KMS-11 (cell line): ENCODE data around the gene OGG1.

Source experiments
- H2AFZ ChIP-seq: fragments of 200-600 bp; sonication (generic); 2 replicates; pipeline ENCODE4 v1.6.1; 2016; ENCODE audit warnings: antibody characterized with exemption, mixed run types, low read depth
- H3K27ac ChIP-seq: fragments of 200-600 bp; sonication (generic); 2 replicates; pipeline ENCODE4 v1.6.1; 2016; ENCODE audit warnings: mild to moderate bottlenecking, mixed run types
- H3K27me3 ChIP-seq: fragments of 200-600 bp; sonication (generic); 2 replicates; pipeline ENCODE4 v1.6.1; 2017; ENCODE audit warnings: mild to moderate bottlenecking, low read depth, mixed run types, moderate library complexity; ENCODE audit not compliant: insufficient read depth
- H3K36me3 ChIP-seq: fragments of 200-600 bp; sonication (generic); 2 replicates; pipeline ENCODE4 v1.6.1; 2017; ENCODE audit warnings: mild to moderate bottlenecking, mixed run types; ENCODE audit not compliant: insufficient read depth
- H3K4me1 ChIP-seq: fragments of 200-600 bp; sonication (generic); 2 replicates; pipeline ENCODE4 v1.6.1; 2016; ENCODE audit warnings: mild to moderate bottlenecking, low read depth, mixed run types; ENCODE audit not compliant: poor library complexity, severe bottlenecking
- H3K4me2 ChIP-seq: fragments of 200-600 bp; sonication (generic); 2 replicates; pipeline ENCODE4 v1.7.0; 2016; ENCODE audit warnings: mild to moderate bottlenecking, mixed run types
- H3K4me3 ChIP-seq: fragments of 200-600 bp; sonication (generic); IDR thresholded peaks from 2 replicates; pipeline ENCODE4 v1.6.1; 2017; ENCODE audit warnings: low read depth, low read length, mixed read lengths; ENCODE audit not compliant: insufficient read depth
- H3K79me2 ChIP-seq: fragments of 200-600 bp; sonication (generic); 2 replicates; pipeline ENCODE4 v1.6.1; 2016; ENCODE audit warnings: low read depth, mixed run types; ENCODE audit not compliant: insufficient read depth
- H3K9ac ChIP-seq: fragments of 200-600 bp; sonication (generic); 2 replicates; pipeline ENCODE4 v1.6.1; 2016; ENCODE audit warnings: mild to moderate bottlenecking, mixed run types
- H4K20me1 ChIP-seq: fragments of 200-600 bp; sonication (generic); 2 replicates; pipeline ENCODE4 v1.6.1; 2016; ENCODE audit warnings: mild to moderate bottlenecking, mixed run types; ENCODE audit not compliant: insufficient read depth
- CTCF ChIP-seq: fragments of 200-600 bp; sonication (generic); conservative IDR thresholded peaks from 2 replicates; pipeline ENCODE4 v1.6.1; 2017; ENCODE audit warnings: low read depth, mild to moderate bottlenecking, antibody characterized with exemption, low read length, moderate library complexity, mixed read lengths

Gene OGG1

GRCh38 chr3:9703240-9703639 is 46.5 kb upstream of the OGG1 start:
- H3K9ac ChIP-seq: no peak overlapping the region
- H3K27ac ChIP-seq: no peak overlapping the region
- no peaks in the 10 kb centered on the region for H3K79me2 ChIP-seq
- no peak for TF ChIP-seq CTCF
- H2AFZ ChIP-seq: no peak overlapping the region
- no peak overlapping the region for H3K4me2 ChIP-seq
- no peaks in the 10 kb centered on the region for H3K27me3 ChIP-seq
- H3K4me3 ChIP-seq: no peak overlapping the region
- no peaks in the 10 kb centered on the region for H3K36me3 ChIP-seq
- no peaks in the 10 kb centered on the region for H4K20me1 ChIP-seq
- no peaks in the 10 kb centered on the region for H3K4me1 ChIP-seq

- Histone ChIP-seq H3K36me3 (no peaks in the 10 kb centered on the region), H3K4me1 (no peaks in the 10 kb centered on the region), H3K4me2 (no peak within 1 kb of the TSS), H3K27ac (no peak within 1 kb of the TSS), H4K20me1 (no peaks in the 10 kb centered on the region), H2AFZ (no peak within 1 kb of the TSS), H3K4me3 (no peak within 1 kb of the TSS), H3K9ac (no peak within 1 kb of the TSS), H3K27me3 (no peaks in the 10 kb centered on the region), H3K79me2 (no peaks in the 10 kb centered on the region)
- TF ChIP-seq CTCF: no peak
Measured at GRCh38 chr3:9703736-9704346, 45.9 kb upstream of the OGG1 start, which contains the start of gene CPNE9. CPNE9 (plus strand) TSS chr3:9703833; CDS start chr3:9703997, 164 bp downstream.

GRCh38 chr3:9704347-9705322 is 45.1 kb upstream of the OGG1 start:
- Histone ChIP-seq H4K20me1 (no peaks in the 10 kb centered on the region), H3K79me2 (no peaks in the 10 kb centered on the region), H3K9ac (no peak overlapping the region), H3K36me3 (no peaks in the 10 kb centered on the region), H2AFZ (no peak overlapping the region), H3K4me2 (no peak overlapping the region), H3K4me3 (no peak overlapping the region), H3K27ac (no peak overlapping the region), H3K27me3 (no peaks in the 10 kb centered on the region), H3K4me1 (no peaks in the 10 kb centered on the region)
- TF ChIP-seq CTCF: no peak

- H3K79me2 ChIP-seq: no peaks in the 10 kb centered on the region
- H3K27me3 ChIP-seq: no peaks in the 10 kb centered on the region
- H2AFZ ChIP-seq: no peak overlapping the region
- H3K4me3 ChIP-seq: no peak overlapping the region
- H3K4me1 ChIP-seq: no peaks in the 10 kb centered on the region
- no peak for TF ChIP-seq CTCF
- H3K27ac ChIP-seq: no peak overlapping the region
- no peaks in the 10 kb centered on the region for H3K36me3 ChIP-seq
- H3K4me2 ChIP-seq: no peak overlapping the region
- H4K20me1 ChIP-seq: no peaks in the 10 kb centered on the region
- H3K9ac ChIP-seq: no peak overlapping the region
Measured at GRCh38 chr3:9710174-9710739, 39.5 kb upstream of the OGG1 start.
